NK-92 (cell line): ENCODE data around the gene OPRL1.

ENCODE experiments used
- DNase-seq: peaks from one replicate; lab custom pipeline; 2025; ENCODE audit not compliant: unreplicated experiment; lab: John Stamatoyannopoulos, UW

The OPRL1 gene

DNA sequence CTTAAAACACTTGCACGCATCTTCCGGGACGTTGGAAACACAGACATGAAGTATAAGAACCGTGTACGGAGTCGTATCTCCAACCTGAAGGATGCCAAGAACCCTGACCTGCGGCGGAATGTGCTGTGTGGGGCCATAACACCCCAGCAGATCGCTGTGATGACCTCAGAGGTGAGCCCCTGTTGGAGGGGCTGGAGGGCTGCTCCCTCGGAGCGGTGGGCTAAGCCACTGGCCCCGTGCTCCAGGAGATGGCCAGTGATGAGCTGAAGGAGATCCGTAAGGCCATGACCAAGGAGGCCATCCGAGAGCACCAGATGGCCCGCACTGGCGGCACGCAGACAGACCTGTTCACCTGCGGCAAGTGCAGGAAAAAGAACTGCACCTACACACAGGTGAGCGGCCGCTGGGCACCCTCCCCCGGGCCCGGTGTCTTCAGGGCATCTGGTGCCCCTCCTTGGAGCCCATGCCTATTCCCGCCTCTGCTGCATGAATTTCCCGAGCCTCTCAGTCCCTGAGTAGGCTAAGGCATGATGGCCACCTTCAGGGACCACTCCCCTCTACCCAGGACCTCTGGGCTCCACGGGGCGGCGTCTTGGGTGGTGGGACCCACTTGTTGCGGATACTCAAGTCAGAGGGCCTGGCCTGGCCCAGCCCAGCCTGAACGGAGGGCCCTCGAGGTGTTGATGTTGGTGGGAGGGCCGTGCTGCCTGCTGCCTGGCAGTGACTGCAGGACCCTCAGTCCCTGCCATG lies 9.5 kb upstream of the OPRL1 start:
- no peak for DNase-seq

DNA sequence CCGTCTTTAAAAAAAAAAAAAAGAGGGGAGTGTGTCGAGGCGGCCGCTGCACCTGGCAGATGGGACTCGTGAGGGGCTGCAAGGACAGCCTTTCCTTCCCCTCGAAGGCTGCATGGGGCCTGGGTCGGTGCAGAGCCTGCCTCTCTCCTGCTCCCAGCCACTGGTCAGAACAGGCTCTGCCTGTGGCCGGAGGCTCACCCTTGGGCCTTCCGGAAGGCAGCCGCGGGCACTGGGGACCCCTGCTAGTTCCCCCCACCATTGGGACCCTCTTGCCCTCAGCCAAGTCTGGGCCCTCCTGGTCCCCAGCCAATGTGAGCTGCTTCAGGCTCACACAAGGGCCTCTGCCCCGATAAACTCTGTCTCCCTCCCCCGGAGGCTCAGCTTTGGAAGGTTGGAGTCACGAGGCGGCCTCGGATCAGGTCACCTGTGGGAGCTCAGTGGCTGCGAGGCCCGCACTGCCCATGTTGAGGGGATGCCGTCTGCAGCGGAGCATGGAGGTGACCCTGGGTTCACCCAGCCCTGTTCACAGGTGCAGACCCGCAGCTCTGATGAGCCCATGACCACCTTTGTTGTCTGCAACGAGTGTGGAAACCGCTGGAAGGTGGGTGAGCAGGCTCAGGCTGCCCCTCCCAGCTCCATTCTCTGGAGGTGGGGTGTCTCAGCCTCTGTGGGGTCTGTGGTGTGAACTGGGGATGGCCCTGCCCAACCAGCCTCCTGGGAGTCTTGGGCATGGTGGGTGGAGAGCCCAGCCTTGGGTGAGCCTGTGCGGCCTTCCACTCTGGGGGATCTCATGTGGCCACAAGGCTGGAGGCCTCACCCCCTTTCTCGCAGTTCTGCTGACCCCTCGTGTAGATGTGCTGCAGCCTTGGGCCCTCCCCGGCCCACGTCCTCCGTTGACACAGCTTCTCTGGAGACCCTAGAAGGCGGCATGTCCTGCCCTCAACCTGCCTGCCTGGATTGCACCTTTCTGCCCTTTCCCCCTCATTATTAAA lies 8.2 kb upstream of the OPRL1 start:
- no peak for DNase-seq

DNA sequence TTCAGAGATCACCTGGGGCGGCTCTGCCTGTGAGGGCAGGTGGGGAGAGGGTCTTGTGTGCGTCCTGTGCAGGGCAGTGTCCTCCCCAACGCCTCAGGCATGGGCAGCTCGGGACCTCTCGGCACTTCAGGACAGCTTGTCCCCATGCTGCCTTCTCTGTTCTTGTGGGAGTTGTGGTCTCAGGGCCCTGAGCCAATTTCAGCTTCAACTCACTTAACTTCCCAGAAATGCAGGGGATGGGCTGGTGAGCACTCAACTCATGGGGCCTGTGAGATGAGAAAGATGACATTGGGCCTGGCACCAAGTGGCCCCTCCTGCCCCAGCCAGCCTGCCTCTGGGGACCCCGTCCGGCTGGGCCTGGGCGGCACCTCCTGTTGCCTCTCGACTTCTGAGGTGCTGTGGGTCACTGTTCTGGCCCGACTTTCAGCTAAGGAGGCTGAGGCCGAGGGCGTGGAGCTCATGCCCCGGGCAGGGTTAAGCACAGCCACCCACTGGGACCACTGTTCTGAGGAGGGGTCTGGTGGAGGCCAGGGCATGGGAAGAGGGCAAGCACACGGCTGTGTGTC lies 7.3 kb upstream of the OPRL1 start:
- no peak for DNase-seq

DNA sequence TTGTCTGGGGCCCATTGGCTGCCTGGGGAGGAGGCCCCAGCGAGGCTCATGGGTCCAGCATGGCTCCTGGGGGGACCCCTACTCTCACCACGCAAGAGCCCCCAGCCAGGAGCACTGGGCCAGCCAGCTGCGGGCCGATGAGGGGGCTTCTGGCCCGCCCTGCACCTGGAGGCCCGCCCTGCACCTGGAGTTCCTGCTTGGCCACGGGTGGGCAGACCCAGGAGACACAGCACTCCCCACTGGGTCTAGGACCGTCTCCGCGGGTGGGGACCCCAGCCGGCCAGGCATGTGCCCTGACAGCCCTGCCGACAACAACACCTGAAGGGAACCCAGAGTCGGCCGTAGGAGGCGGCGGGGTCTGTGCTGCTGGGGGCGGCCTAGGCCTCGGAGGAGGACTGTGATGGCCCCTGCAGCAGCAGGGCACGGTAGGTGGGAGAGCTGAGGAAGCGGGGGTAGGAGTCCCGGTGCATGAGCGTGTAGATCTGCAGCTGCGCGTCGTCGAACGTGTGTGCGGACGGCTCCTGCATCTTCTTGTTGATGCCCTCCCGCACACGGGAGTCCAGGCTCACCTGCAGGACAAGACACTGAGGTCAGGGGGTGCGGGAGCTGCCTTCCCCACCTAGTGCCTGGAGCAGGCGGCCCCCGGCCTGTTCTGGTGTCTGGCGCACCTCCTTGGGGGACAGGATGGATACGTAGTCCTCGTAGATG lies 6.3 kb upstream of the OPRL1 start:
- DNase-seq, result no peak

- no peak for DNase-seq
Measured at GRCh38 chr20:64074184-64074789, 5.6 kb upstream of the OPRL1 start.

DNA sequence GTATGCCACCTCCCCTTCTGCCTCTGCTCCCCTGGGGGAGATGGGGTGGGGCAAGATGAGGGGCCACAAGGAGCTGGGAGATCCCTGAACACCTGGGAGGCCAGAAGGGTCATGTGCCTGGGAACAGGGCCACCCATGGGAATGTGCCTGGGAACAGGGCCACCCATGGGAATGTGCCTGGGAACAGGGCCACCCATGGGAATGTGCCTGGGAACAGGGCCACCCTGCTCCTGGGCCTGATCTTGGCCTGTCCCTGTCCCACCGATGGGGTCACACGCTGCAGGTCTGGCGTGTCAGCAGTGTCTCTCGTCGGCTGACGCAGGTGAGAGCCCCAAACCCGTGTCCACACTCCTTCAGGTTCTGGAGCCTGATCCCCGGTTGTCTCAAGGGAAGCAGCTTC lies 4.9 kb upstream of the OPRL1 start:
- DNase-seq, result no peak

GRCh38 chr20:64075556-64075955 lies 4.3 kb upstream of the OPRL1 start:
- DNase-seq, result no peak

GRCh38 chr20:64076061-64076997 lies 3.6 kb upstream of the OPRL1 start:
- DNase-seq, result no peak

DNA sequence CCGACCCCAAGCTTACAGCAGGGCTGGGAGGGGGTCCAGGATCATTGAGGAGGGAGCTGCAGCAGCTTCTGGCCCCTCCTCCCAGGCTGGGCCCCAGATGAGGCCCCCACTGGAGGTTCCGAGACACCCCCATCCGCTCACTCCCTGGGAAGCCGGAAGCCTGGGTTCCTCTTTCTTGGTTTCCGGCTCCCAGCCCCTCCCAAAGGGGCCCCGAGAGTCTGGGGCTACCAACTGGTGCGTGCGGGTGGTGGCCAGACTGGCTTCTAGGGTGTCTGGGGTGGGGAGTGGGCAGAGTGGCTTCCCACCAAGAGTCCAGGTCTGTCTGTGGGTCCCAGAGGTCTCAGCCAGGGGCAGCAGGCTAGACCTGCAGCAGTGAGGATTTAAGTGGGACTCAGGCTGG lies 2.8 kb upstream of the OPRL1 start:
- DNase-seq, result no peak

DNA sequence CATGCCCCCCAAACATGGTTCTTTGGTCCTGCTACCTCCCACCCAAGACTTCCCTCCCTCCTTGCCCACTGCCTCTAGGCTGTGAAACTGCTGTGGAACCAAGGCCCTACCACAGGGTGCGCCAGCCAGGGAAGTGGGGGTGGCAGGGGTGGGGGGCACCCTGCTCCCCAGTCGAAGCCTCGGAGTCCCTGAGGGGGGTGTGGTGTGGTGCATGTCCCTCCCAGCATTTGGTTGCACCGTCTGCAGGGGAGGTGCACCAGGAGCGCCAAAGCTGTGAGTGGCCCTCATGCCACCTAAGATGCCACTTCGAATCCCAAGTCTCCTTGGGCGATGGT lies 2.4 kb upstream of the OPRL1 start:
- no peak for DNase-seq

DNA sequence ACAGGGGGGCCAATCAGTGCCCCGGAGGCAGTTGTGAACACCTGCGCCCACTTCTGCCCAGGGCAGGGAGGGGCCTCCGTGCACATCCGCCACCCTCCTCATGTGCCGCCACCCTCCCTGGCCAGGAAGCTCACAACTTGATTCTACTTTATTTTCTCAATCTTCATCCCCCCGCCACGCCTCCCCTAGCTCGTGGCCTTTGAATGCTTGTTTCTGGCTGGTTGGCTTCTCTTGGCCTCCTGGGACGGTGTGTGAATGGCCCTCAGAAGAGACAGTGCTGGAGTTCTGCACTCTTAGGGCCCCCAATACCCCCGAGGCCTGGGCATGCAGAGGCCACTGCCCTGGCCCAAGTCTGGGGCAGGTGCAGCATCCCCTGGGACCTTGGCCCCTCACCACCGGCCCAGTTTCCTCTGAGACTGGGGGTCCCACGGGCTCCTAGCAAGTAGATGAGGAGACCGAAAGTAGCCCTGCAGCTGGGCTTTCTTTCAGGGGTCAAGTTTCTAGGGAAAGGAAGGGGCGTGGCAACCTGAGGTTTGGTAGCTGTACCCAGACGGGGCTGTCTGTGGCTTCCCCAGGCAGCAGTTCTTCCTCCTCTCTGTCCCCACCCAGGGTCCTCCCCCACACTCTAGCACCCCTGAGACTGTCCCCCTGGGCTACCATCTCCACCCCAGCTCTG lies 1.9 kb upstream of the OPRL1 start:
- DNase-seq, result no peak

GRCh38 chr20:64078934-64079272 lies 979 bp upstream of the OPRL1 start:
- DNase-seq, result no peak

DNA sequence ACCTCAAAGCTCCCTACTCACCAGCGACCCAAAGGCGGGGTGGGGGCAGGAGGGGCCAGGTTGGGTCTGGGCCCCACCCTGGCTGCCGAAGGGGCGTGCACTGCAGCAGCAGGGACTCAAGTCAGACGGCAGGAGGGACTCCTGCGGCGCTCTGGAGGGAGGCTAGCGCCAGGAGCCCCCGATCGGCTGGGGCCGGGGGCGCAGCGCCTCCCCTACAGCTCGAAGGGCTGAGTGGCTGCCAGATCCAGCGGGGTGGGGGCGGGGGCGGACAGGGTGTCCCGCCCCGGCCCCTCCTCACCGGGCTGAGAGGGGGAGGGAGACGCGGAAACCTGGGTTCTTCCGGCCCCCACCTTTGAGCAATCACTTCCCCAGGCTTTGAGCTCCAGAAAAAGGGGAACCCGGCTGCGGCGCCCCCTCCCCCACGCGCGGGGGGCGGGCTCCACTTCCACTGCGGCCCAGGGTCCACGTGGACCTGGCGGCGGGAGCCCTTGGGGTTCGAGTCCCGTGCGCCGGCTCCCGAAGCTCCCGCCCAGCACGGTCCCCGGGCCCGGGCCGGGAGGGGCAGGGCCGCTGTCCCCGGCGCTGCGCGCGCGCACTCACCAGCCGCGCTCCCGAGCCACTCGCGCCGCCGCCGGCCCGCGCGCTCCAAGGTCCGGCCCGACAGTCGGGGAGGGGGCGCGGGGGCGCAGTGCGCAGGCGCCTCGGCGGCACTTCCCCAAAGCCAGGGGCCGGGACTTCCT lies 439 bp upstream of the OPRL1 start, which contains the start of gene RGS19:
TSS of gene RGS19 (minus strand) at position 246 of the 740 bp plus-strand sequence. CDS start 2,632 bp downstream, outside the sequence.
- no peak for DNase-seq

- DNase-seq, result no peak
Measured at GRCh38 chr20:64080813-64081623, 1.1 kb downstream of the OPRL1 start.

DNA sequence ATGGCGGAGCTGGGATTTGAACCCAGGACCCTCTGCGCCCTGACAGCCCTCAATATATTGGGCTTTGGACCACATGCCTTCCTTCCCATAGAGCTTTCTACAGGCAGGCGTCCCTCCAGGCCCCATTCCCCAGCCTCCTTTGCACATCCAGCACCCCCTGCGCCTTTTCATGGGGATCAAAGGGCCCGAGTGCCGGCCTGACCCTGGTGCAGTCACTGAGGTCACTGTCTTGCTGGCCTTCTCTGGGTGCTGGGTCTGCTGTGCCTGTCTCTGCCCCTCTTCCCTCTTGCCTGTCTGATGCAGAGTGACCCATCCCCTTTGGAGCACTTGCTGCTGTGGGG lies 1.7 kb downstream of the OPRL1 start:
- DNase-seq, result no peak

DNA sequence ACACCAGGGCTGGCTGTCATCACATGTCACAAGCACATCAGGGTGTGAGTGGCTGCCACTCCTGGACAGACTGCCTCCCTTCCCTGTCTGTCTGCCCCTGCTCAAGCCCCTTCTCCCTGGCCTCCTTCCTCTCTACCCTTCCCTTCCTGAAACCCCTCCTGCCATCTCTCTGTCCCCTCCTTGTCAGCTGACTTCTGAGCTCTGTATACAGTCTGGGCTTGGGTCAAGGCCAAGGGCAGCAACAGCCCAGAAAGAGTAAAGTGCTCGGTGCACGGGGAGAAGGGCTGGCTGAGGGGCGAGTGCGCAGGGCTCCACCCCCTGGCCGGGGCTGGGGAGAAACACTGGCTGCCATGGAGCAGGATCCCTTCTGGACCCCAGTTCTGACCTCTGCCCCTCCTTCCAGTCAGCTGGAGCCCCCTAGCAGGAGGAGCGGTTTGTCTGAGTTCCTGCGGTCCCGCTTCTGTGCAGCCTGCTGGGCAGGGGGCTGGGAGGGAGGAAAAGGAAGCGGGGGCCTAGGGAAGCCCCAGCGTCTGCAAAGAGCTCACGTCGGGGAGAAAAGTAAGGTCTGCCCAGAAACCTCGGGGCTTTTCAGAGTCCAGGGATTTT lies 2.3 kb downstream of the OPRL1 start:
- no peak for DNase-seq

DNA sequence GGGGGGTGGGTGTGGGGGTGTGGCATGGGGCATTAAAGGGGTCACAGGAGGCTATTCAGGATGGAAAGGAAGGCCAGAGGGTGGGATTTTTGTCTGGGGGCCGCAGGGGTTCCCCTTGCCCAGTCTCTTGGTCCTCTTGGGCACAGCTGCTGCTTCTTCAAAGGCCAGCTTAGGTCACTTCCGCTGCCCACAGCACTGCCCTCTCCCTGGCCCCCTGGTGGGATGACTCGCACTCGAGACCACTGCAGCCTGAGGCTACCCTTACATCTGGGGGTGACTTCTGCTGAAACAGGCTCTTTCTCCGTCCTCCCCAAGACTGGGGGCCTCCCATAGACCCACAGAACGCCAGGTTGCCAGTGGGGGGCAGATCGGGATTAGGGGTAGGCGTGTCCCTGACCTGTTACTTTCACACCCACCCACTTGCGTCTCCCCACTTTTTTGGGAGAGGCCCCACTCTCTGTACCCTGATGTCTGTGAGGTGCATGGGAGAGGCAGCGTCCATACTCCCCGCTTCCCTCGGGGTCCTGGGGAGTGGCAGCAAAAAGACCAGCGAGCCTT lies 3.0 kb downstream of the OPRL1 start:
- no peak for DNase-seq
